ENCODE results near the gene SSMEM1. TPM values are rescaled to one million over a fixed set of nuclear protein-coding genes. Genes with fewer than 3 reads are reported as not detected.

The SSMEM1 gene
- total and polyA plus RNA-seq, 4 donors: not detected

DNA sequence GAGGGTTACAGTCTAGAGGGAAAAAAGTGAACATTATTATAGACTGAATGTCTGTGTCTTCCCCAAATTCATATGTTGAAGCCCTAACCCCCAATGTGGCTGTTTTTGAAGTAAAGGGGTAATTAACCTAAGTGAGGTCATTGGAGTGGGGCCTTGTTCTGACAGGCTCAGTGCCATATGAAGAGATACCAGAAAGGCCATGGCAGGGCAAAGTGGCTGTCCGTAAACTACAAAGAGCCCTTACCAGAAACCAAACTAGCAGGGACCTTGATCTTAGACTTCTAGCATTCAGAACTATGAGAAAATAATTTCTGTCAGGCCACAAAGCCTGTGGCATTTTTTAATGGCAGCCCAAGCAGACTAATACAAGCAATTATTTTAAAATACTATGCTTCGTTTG lies 11.2 kb upstream of the SSMEM1 start:
- DNase-seq: no peak
- 74 to 99% methylated on average over 2 of the region's 2 CpGs for WGBS, 2 donors
- TF ChIP-seq, protein P1, sequence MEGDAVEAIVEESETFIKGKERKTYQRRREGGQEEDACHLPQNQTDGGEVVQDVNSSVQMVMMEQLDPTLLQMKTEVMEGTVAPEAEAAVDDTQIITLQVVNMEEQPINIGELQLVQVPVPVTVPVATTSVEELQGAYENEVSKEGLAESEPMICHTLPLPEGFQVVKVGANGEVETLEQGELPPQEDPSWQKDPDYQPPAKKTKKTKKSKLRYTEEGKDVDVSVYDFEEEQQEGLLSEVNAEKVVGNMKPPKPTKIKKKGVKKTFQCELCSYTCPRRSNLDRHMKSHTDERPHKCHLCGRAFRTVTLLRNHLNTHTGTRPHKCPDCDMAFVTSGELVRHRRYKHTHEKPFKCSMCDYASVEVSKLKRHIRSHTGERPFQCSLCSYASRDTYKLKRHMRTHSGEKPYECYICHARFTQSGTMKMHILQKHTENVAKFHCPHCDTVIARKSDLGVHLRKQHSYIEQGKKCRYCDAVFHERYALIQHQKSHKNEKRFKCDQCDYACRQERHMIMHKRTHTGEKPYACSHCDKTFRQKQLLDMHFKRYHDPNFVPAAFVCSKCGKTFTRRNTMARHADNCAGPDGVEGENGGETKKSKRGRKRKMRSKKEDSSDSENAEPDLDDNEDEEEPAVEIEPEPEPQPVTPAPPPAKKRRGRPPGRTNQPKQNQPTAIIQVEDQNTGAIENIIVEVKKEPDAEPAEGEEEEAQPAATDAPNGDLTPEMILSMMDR (IDR thresholded peaks at IDR 0.05; ENCODE audit: control extremely low read depth, extremely low read depth): no peak
- no peaks in the 10 kb centered on the region for H3K27me3 ChIP-seq (ENCODE audit: control insufficient read depth in 3 of 3, insufficient read depth in 3 of 3, low read length in 2 of 3)
- peaks cover 4 to 11% (median 9%) of the 10 kb centered on the region in 4 donors for H3K36me3 ChIP-seq (ENCODE audit: control insufficient read depth in 4 of 4, insufficient read depth in 4 of 4, low read length in 4 of 4)
- H3K4me1 ChIP-seq (ENCODE audit: control insufficient read depth in 5 of 5, insufficient read depth in 5 of 5, low read length in 5 of 5): no peaks in the 10 kb centered on the region
- ATAC-seq (ENCODE audit: insufficient read depth, low FRiP score): no peak
- no peaks in the 10 kb centered on the region for H3K9me3 ChIP-seq (ENCODE audit: control insufficient read depth in 4 of 4, insufficient read depth in 3 of 4, low read length in 3 of 4)
- no peak overlapping the region for H3K9ac ChIP-seq (ENCODE audit: insufficient read depth in 1 of 2, low read length in 2 of 2)
- no peak overlapping the region for H3K27ac ChIP-seq (ENCODE audit: low read depth in 1 of 2, low read length in 1 of 2)
- H3K4me3 ChIP-seq: no peak overlapping the region

DNA sequence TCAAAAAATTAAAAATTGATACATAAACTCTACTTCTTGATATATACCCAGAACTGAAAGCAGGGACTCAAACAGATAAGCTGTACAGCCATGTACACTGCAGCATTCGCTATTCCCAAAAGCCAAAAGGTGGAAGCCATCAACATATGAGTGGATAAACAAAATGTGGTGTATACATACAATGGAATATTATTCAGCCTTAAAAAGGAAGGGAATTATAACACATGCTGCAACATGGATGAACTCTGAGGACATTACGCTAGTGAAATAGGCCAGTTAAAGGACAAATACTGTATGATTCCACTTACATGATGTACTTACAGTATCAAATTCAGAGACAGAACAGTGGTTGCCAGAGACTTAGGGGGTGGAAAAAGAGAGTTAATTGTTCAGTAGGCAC lies 10.6 kb upstream of the SSMEM1 start:
- Histone ChIP-seq H3K9me3 (ENCODE audit: control insufficient read depth in 4 of 4, insufficient read depth in 3 of 4, low read length in 3 of 4) (no peaks in the 10 kb centered on the region), H3K27me3 (ENCODE audit: control insufficient read depth in 3 of 3, insufficient read depth in 3 of 3, low read length in 2 of 3) (no peaks in the 10 kb centered on the region), H3K36me3 (ENCODE audit: control insufficient read depth in 4 of 4, insufficient read depth in 4 of 4, low read length in 4 of 4) (peaks cover 7 to 12% (median 11%) of the 10 kb centered on the region in 4 donors), H3K4me3 (no peak overlapping the region), H3K9ac (ENCODE audit: insufficient read depth in 1 of 2, low read length in 2 of 2) (no peak overlapping the region), H3K27ac (ENCODE audit: low read depth in 1 of 2, low read length in 1 of 2) (no peak overlapping the region), H3K4me1 (ENCODE audit: control insufficient read depth in 5 of 5, insufficient read depth in 5 of 5, low read length in 5 of 5) (no peaks in the 10 kb centered on the region)
- WGBS, 2 donors: 50 to 75% methylated on average over 2 of the region's 2 CpGs
- ATAC-seq (ENCODE audit: insufficient read depth, low FRiP score): no peak
- TF ChIP-seq, protein P1 (IDR thresholded peaks at IDR 0.05; ENCODE audit: control extremely low read depth, extremely low read depth): no peak
- no peak for DNase-seq

DNA sequence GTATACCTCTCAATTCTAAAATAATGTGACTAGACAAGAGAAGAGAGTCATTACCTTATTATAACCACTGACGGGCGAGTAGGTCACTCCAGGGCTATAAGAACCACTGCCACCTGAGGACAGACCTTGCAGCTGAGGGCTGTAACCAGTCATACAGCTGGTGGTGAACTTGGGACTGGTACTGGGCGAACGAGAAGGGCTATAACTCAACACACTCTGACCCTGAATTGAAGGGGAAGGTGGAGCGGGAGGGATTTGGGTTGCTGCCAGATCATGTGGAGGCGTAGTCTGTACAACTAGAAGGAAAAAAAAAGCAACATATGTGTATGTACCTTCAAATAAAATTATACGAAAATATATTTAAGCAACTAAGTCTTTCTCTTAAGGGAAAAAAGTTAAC lies 5.9 kb upstream of the SSMEM1 start:
- Histone ChIP-seq H3K4me1 (ENCODE audit: control insufficient read depth in 5 of 5, insufficient read depth in 5 of 5, low read length in 5 of 5) (peaks cover 0 to 4% (median 0%) of the 10 kb centered on the region in 5 donors), H3K4me3 (no peak overlapping the region), H3K9me3 (ENCODE audit: control insufficient read depth in 4 of 4, insufficient read depth in 3 of 4, low read length in 3 of 4) (no peaks in the 10 kb centered on the region), H3K36me3 (ENCODE audit: control insufficient read depth in 4 of 4, insufficient read depth in 4 of 4, low read length in 4 of 4) (peaks cover 5 to 18% (median 11%) of the 10 kb centered on the region in 4 donors), H3K9ac (ENCODE audit: insufficient read depth in 1 of 2, low read length in 2 of 2) (no peak overlapping the region), H3K27ac (ENCODE audit: low read depth in 1 of 2, low read length in 1 of 2) (no peak overlapping the region), H3K27me3 (ENCODE audit: control insufficient read depth in 3 of 3, insufficient read depth in 3 of 3, low read length in 2 of 3) (no peaks in the 10 kb centered on the region)
- TF ChIP-seq, protein P1 (IDR thresholded peaks at IDR 0.05; ENCODE audit: control extremely low read depth, extremely low read depth): no peak
- ATAC-seq (ENCODE audit: insufficient read depth, low FRiP score) (no peak), DNase-seq (no peak)
- WGBS, 2 donors: 91% methylated on average over 7 of the region's 7 CpGs

Data from lung (tissue), 12 donors.